HG03558 (cell line): ENCODE measurements around the gene DESI1.
"Not testable (repeated sequence)": the region's sequence is repeated elsewhere in the genome, so short reads cannot be mapped to it uniquely, and the experiment has no call there.

Experiments used
- ATAC-seq: cut with Tn5 transposase; IDR thresholded peaks from one replicate; pipeline ENCODE4 v1.9.1; 2021; ENCODE audit warnings: moderate number of reproducible peaks; ENCODE audit not compliant: unreplicated experiment; ENCODE audit errors: extremely low read depth

The DESI1 gene

DNA sequence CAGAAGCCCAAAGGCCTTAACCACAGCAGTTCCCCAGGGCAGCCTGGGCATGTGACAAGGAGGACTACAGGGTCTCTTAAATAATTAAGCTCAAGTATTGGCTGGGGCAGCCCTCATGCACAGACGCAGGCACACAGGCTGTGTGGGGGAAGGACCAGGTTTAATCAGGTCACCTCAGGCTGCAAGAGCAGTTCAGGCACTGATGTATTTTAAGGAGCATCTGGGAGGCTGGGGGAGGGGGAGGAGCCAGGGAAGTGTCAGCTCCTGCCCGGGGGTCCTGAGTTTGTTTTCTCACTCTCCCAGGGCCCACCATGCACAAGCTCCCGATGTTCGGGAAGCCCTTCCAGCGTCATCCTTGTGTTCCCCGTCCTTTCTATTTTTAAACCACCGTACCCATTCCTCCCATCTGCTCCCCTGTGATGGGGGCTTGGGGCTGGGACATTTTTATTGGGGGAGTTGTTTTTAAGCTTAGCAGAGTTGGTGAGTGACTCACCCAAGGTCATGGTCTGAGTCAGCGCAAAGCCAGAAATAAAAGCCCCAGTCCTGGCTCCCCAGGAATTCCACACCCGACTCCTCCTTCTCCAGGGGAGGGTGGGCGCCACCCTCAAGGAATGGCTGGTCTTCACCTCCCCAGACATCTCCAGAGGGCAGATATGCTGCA lies 57.7 kb downstream of the DESI1 start:
- ATAC-seq = no peak

GRCh38 chr22:41562461-41562860 lies 58.4 kb downstream of the DESI1 start:
- ATAC-seq = no peak

GRCh38 chr22:41561788-41562187 lies 59.1 kb downstream of the DESI1 start:
- no peak for ATAC-seq

DNA sequence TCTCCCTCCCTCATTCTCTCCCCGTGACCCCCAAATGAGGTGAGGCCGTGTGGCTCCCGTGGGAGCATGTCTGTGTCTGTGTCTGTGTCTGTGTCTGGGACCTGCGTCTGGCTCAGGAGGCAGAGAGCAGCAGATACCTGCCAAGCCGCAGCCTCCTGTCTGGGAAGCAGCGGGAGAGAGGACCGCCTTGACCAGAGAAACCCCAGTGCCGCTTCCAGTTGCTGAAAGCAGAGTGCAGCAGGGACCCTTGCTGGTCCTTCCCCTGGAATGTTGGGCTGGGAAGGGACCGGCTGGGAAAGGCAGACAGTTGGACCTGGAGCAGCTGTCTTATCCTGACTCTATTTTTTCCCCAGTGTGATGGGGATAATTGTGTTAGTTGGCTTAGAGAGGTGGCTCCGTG lies 59.5 kb downstream of the DESI1 start:
- ATAC-seq = no peak

DNA sequence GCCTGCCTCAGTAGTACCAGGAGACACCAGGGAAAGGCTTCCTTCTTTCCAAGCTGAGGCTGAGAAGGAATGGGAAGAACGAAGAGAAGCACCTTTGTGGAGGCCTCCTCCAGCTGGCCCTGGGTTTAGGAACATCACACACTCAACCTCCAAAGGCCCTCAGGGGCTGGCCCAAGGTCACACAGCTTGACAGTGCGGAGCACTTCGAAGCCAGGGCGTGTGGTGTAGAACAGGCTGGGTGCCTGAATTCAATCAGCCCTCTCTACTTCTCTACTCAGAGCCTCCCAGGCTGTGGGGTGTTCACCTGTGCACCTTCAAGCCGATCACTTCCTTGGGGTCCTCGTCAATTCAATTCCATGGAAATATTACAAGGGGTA lies 60.8 kb downstream of the DESI1 start:
- ATAC-seq = no peak

GRCh38 chr22:41558241-41558630 lies 62.6 kb downstream of the DESI1 start:
- ATAC-seq = not testable (repeated sequence)

DNA sequence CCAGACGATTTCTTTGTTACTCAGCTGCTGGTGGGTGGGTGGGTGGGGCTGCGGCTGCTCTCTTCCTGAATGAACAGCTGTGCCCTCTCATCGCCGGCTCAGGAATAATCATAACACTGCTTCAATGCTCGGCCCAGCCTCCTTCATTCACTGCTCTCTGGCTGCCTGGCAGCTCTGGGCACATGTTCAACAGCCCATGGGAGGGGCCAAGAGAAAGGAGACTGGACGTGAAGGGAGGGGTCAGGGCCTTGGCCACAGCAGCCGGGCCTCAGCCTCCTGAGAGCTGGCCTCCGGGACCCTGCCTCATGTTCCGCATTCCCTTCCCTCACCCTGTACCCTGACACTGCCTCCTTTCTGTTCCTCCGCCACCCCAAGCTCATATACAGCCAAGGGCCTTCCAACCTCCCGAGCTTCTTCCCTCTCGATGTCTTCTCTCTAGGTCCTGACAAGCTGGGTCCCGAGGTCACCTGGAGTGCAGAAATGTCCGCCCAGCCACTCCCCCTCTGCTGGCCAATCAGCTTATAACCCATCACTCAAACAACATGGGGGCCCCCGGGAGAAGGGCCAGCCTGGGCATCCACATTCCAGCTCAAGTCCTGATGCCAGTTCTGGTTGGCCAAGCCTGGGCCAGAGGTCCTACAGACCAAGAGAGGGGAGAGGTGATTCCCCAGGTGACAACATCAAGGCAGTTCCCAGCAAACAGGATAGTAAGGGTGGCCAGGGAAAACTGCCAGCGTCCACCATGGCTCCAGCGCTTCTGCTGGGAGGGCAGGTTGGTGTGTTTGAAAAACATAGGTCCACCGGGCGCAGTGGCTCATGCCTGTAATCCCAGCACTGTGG lies 63.2 kb downstream of the DESI1 start:
- no peak for ATAC-seq

GRCh38 chr22:41556561-41556960 lies 64.3 kb downstream of the DESI1 start:
- ATAC-seq = no peak

- ATAC-seq = no peak
Observed at GRCh38 chr22:41555325-41555982, 65.4 kb downstream of the DESI1 start.

- no peak for ATAC-seq
Observed at GRCh38 chr22:41551877-41552582, 68.8 kb downstream of the DESI1 start.

DNA sequence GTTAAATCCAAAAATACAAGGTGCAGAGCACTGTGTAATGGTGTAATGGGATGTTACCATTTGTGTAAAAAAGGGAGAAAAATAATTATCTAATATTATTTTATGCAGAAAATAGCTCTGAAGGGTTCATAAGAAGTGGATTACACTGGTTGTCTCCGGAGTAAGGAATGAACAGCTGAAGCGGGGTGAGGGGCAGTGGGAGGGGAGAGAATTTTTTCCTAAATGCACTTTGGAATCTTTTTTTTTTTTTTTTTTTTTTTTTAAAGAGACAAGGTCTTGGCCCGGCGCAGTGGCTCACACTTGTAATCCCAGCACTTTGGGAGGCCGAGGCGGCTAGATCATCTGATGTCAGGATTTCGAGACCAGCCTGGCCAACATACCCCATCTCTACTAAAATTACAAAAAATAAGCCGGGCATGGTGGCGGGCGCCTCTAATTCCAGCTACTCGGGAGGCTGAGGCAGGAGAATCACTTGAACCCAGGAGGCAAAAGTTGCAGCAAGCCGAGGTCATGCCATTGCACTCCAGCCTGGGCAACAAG lies 69.8 kb downstream of the DESI1 start:
- ATAC-seq = no peak

- ATAC-seq = no peak
Observed at GRCh38 chr22:41548830-41549211, 72.0 kb downstream of the DESI1 start.
